ENCODE data around the gene DUSP9.

The DUSP9 gene

DNA sequence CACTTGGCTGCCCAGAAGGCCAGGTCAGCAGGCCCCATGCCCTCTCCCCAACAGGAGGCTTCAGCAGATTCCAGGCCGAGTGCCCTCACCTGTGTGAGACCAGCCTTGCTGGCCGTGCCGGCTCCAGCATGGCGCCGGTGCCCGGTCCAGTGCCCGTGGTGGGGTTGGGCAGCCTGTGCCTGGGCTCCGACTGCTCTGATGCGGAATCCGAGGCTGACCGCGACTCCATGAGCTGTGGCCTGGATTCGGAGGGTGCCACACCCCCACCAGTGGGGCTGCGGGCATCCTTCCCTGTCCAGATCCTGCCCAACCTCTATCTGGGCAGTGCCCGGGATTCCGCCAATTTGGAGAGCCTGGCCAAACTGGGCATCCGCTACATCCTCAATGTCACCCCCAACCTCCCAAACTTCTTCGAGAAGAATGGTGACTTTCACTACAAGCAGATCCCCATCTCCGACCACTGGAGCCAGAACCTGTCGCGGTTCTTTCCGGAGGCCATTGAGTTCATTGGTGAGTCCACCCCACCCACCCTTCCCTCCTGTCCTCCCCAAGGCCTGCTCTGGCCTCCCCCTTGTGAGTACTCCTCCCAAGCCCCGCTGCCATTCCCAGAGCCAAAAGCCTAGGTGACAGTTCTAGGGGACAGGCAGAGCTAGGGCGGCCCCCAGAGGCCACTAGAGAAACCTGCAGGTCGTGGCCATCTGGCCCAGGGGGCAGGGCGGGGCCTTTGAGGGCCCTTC is 2.3 kb downstream of the DUSP9 start:
- DNase-seq, result no peak

DNA sequence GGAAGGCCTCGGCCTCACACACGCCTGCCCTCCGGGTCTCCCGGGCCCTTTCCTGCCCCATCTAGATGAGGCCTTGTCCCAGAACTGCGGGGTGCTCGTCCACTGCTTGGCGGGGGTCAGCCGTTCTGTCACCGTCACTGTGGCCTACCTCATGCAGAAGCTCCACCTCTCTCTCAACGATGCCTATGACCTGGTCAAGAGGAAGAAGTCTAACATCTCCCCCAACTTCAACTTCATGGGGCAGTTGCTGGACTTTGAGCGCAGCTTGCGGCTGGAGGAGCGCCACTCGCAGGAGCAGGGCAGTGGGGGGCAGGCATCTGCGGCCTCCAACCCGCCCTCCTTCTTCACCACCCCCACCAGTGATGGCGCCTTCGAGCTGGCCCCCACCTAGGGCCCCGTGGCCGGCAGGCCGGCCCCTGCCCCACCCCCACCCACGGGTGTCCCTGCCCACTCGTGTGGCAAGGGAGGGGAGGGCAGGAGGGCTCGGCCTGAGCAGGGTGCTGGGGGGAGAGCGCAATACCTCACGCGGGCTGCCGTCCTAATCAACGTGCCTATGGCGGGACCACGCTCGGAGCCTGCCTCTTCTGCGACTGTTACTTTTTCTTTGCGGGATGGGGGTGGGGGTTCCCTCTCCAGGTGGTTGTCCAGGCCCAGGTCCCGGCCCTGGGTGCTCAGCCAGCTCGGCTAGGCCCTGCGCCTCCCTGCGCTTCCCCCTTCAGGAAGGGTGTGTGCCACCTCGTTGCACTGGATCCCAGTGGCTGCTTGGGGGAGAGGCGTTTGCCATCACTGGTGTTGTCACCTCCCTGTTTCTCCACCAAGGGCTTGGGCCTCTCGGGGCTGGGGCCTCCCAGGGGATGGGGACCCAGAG is 3.1 kb downstream of the DUSP9 start:
- no peak for DNase-seq

DNA sequence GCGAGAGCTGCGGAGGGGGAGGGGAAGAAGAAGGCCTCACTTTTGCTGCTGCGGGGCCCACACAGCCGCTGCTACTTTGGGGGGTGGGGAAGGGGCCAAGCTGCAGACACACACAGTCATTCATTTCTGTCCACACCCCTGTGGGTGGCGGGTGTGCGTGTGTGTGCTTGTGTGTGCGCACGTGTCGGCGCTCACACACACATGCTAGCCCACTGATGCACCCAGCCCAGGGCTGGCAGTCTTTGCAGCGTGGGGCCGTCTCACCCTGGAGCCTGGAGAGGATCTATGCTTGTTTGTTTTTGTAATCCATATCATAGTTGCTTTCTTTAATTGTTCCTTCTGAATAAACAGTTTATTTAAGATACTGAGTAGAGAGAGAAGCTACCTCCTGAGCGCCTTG is 4.0 kb downstream of the DUSP9 start:
- no peak for DNase-seq

DNA sequence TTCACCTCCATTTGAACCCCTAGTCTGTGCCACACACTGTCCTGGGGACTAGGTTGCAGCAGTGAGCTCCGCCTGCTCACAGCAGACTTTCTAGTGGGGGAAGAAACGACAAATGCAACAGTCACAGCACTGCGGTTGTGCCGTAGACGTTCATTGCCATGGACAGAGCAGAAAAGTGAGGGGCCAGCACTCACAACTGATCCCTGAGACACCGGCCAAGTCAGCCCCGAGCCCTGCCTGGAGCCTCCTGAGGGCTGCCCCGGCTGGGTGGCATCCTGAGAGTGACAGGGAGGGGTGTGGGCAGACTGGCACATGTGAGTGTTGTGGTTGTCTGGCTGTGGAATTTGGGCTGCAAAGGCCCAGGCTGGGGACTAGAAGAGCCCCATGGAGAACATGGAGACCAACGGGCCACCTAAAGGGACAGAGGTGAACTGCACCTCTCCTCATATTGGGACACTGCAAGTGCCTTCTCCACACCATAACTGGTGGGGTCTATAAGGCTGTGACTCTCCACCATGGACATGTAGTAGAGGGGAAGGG is 4.6 kb downstream of the DUSP9 start:
- no peak for DNase-seq

DNA sequence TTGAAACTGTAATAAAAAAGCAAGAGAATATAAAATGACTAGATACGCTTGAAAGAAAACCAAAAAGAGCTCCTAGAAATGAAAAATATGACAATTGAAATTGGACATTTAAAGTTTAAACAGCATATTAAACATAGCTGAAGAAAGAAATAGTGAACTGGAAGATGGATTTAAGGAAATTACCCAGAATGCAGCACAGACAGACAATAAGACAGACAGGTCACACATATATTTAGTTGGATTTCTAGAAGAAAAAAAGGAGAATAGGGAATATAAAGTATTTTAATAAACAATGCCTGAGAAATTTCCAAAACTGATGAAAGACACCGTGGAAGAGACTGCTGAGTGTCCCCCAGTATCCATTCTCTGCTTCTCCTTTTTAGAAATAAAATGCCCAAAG is 6.6 kb downstream of the DUSP9 start:
- no peak for DNase-seq

DNA sequence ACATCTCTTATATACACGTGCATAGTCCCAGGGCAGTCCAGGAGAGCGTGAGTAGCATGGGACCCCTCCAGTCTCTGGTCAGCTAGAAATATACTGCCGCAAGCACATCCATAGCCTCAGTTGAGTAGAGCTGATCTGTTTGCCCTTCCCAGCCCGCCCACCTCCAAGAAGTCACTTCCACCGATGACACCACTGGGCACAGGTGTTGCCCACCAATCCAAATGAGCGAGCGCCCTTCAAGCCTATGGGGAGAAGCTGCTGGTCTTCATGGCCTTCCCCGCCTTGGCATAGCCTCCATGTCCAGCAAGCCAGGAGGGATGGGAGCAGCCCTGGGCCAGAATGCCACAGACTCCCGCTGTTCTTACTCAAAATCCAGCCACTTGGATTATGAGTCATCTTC is 10.2 kb downstream of the DUSP9 start:
- no peak for DNase-seq

DNA sequence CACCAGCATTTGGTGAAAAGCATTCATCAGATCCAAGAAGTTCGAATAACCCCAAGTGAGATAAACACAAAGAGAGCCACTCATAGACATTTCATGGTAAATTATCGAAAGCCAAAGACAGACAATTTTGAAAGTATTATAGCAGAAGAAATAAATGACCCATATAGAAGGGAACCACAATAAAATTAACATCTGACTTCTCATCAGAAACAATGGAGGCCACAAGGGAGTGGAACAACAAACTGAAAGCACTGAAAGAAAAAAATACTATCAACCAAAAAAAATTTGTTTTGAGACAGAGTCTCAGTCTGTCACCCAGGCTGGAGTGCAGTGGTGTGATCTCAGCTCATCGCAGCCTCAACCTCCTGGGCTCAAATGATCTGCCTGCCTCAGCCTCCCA is 12.3 kb downstream of the DUSP9 start:
- DNase-seq, result no peak

DNA sequence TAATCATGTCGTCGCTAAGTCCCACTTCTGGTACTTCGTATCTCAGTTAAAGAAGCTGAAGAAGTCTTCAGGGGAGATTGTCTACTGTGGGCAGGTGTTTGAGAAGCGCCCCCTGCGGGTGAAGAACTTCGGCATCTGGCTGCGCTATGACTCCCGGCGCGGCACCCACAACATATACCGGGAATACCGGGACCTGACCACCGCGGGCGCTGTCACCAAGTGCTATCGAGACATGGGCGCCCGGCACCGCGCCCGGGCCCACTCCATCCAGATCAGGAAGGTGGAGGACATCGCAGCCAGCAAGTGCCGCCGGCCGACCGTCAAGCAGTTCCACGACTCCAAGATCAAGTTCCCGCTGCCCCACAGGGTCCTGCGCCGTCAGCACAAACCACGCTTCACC is 15.3 kb downstream of the DUSP9 start:
- DNase-seq, result no peak

DNA sequence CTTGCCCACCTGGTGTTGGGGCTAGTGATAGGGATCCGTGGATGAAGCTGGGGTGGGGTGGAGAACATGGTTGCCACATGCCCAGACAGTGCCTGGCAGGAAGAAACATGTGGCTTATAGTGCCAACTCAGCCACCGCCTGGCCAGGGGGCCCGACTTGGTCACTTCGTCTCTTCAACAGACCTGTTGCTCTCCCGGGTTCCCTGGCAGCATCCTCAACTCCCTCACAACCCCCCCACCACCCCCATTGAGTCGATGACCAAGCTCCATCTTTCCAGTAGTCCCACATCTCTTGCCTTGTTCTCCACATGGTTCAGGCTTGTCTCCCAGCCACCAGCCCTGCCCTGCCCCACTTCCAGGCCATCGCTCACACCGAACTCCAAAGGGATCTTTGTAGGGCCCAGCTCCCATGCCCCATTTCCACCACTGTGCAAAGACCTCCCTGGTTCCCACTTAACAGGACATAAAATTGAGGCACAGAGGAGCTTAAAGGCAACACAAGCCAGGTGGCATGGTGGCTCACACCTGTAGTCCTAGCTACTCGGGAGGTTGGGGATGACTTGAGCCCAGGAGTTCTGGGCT is 18.8 kb downstream of the DUSP9 start:
- no peak for DNase-seq

DNA sequence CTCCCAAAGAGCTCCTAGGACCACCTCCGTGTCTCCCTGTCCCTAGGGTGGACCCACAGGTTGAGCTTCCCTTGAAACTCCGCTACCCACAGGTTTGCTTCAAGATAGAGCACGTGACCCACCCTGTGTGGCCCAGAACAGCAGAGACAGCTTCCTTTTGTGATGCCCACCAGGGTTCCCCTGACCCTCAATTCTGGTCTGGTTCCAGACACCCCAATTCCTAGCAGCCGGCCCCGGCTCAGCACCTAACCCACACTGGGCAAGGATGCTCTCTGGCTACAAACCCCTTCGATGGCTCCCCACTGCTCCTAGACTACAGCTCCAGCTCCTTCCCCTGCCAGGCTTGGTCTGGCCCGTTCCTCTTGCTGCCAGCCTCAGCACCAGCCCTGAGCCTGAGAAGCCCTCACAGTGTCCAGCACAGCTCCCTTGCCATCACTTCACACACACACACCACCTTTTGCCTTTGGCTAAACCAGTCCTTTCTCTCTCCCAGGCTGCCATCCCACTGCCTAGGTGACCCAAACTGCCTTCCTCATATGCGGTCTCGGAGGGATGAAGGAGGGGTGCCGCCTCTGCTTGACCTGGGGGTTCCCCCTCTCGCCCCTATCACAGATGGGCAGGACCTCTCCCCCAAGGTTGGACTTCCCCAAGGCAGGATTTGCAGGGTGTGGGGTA is 20.4 kb downstream of the DUSP9 start:
- no peak for DNase-seq

DNA sequence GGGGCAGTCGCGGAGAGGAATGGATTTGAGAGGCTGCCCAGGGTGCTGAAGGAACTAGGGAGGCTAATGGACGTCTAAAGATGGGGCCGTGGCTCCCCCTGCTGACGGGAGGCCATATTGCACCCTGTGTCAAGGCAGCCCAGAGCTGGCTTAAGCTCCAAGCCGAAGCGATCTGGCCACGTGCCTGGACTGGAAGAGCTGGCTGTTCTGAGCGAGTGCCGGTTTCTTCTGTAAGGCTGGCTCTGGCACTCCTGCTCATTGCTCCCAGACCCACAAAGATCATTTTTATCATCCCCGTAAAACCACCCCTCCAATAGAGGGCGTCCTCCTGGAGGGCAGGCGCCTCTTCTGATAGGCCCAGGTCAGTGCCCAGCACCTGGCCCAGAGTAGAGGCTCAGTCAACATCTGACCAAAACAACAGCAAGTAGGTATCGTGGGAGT is 21.0 kb downstream of the DUSP9 start:
- no peak for DNase-seq

DNA sequence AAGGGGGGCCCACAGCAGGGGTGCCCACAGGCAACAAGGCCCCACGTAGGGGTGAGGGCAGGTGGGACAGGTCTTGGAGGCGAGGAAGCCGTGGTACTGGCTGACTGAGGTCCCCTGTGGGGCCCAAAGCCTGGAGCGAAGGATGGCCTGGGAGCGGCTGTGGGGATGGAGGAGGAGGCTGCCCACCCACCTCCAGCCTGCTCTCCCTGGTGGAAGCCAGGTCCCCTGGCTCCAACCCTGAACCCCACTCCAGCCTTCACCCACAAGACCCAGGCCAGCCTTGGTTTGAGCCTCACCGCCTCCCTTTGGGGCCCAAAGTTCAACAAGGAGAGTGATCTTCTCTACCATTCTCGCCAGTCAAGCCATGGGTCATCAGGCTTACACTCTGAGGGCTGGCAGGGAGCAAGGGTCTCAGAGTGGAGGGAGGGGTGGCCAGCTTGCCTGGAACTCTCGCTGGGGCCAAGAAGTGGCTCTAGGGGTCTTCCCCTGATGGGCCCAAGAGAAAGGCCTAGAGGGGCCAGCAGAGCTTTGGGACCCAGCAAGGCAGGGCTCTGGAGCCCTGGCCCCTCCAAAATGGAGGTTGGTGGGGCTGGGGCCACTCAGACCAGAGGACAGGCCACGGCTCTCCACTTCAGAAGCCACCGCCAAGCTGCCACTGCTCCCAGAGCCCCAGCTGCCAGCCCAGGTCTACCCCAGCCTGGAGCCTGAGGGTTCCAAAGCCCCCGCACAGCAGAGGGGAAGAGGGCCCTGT is 21.6 kb downstream of the DUSP9 start:
- DNase-seq, result no peak

DNA sequence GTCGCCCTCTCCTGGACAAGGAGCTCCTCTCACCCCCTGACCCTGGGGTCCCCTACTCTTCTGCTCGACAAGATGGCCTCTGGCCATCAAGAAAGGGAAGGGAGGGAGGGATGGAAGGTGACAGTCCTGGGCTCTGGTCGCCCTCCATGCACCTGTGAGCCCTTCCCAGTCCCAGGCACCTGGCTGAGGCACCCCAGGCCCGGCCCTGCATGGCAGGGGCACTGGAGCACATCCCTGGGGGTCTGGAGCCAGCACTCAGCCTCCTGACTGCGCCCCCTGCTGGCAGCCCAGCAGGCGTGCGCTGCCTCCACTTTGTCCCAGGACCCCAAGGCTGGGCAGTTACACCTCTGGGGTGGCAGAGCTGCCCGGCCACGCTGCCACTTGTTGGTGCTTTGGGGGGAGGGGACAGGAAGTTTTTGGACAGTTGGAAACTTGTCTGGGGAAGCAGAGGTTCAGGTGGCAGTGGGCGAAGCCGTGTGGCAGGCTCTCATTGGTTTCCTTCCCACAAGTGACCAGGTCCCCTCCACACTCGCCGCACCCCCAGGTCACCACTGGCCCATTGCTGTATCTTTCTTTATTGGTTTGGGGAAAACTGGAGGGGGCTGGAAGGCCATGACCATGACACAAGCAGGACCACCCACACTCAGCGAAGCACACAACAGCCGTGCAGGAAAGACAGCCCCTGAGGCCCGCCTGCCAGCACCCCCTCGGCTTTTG is 22.3 kb downstream of the DUSP9 start:
- DNase-seq, result no peak

DNA sequence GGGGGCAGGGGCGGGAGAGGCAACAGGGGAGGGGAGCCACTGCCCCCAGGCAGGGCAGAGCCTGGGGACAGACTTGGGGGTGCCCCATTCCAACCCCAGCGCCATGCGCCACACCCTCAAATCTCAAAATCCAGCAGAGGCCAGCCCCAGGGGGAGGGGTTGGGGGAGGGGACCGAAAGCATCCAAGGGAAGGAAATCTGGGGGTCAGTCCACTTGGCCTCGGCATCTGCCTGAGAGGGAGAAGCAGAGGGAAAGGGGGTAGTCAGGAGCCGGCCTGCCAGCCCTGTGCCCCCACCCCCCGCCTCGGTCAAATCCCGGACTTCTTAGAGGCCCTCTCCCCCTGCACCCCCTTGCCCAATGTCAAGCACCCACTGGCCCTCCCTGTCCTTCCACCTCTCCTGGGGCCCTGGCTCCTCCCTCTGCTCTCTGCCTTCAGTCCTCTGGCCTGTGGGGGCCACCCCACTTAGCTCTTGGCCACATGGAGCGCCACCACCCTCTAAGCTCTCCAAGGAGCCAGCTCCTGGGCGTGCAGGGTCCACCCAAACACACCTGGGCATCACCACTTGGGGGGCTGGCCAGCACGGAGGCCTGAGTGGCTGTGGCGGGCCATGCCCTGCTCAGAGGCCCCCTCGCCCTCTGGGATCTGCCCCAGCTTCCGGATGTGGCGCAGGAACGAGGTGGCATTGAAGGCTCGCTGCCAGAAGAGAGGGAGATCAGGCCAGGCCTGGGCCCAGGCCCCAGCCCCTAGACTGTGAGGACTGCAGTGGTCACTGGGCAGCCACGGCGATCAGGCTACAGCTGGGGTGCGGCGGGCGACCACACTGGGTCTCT is 23.1 kb downstream of the DUSP9 start:
- DNase-seq, result no peak

DNA sequence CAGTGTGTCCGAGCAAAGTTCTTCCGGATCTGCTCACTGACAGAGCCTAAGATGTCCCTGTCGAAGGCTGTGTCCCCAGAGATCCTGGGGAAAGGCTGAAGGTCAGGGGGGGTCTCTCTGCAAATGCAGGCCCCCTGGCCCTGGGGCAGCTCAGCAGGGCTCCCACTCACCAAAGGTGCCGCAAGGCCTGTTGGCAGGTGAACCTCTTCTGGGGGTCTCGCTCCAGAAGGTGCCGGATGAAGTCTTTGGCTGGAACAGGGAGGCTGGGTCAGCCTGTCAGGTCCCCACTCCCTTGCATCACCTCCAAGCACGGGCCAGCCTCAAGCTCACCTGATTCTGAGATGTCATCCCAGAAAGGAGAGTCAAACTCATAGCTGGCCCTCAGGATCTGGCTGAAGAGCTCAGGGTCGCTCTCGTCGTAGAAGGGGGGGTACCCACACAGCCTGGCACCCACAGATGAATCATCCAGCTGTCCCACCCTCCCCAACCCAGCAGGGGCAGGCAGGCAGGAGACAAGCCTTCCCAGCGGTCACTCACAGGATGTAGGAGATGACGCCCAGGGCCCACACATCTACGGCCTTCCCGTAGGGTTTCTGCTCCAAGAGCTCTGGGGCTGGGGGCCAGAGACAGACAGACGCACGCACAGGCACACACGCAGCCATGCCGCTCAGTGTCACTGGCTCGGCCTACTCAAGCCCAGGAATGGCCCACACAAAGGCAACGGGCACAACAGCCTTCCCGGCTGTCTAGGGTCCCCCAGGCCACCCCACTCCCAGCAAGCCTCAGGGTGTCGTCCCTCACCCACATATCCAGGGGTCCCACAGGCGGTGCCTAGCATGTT is 24.0 kb downstream of the DUSP9 start:
- DNase-seq, result no peak

DNA sequence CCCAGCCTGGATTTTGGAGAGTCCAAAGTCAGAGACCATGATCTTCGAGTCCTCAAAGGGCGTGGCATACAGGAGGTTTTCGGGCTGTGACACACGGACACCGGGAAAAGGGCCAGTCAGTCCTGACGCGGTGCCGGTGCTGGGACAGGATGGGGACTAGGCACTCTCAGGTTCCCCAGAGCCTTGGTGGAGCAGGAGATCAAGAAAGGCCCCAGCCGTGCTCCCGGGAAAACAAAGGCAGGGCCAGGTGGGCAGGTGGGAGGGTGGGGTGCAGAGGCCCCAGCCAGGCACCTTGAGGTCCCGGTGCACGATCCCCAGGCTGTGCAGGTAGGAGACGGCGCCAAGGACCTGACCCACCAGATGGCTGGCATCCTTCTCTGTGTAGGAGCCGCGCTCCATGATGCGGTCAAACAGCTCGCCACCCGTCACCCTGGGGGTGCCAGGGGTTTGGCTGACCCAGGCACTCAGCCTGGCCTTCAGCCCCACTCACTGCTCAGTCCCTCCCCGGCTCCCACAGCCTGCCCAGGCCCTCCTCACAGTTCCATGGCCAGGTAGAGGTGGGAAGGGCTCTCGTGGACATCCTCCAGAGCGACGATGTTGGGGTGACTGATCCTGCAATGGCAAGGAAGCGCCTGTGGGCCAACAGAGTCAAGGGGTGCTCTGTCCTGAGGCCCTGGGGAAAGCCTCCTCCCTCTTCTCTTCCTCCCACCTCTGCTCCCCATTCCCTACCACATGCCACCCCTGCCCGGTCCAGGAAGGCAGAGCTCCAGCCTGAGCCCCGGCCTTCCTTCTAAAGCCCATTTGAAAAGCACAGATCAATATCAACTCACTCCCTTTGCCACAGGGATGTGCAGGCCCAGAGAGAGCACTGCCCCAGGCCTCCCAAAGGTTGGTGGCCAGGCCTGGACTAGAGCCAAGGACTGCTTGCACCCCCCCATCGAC is 24.9 kb downstream of the DUSP9 start:
- no peak for DNase-seq

DNA sequence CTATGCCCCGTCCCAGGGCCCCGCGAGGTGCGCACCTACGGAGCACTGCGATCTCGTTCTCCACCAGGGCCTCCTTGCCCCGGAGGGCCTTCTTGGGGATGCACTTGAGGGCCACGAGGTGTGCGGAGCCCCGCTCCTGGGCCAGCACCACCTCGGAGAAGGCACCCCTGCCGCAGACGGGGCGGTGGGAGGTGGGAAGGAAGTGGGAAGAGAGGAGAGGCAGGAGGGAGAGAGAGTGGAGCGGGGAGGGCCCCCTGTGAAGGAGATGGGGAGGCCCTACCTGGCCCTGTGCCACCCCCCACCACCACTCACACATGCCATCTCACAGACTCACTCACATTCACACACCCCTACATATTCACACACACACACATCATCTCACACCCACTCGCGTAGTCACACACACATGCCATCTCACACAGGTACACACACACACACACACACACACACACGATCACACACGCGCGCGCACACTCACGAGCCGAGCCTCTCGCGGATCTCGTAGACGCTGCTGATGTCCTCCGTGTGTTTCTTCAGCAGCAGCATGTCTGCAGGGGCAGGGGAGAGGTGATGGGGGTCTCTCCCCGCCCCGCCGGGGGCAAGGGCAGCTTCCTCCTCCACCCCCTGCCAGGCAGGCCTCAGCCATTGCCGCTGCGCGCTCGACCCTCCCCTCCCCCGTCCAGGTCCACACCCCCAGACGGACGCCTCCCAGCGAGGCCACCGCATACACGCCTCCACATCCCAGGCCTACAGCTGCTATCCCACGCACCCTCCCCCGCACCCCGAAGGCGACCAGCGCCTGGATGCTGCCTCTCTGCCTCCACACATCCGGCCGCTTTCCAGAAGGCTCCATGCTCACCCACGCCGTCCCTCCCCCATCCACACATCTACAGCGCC is 25.8 kb downstream of the DUSP9 start:
- no peak for DNase-seq
